IMR-90 (cell line): ENCODE measurements around the gene KLK11. TPM values are rescaled to one million over a fixed set of nuclear protein-coding genes. Genes with fewer than 3 reads are reported as not detected.

Source experiments
- ATAC-seq: fragments of 200-7000 bp; cut with Tn5 transposase; 2 replicates; pipeline ENCODE4 v1.9.1; 2020; ENCODE audit warnings: low read depth, mild to moderate bottlenecking, moderate library complexity
- BruUV-seq: library from RNA; stranded (reverse); fragments of 400-500 nt; replicated peaks from 2 replicates; lab custom pipeline; 2021; lab: Mats Ljungman, UMichigan
- CTCF ChIA-PET: fragments of 300-600 bp; formaldehyde crosslinking; extraction: SDS; loops from one replicate; lab custom pipeline; 2021; ENCODE audit warnings: antibody characterized with exemption; lab: Yijun Ruan, JAX
- POLR2A ChIA-PET: fragments of 300-600 bp; sonication (Branson Sonifier 250); formaldehyde crosslinking; loops from one replicate; lab custom pipeline; 2022; ENCODE audit warnings: antibody characterized with exemption; ENCODE audit not compliant: unreplicated experiment; lab: Charles Lee
- DNase-seq: peaks from one replicate; pipeline ENCODE4 v3.0.0; 2013
- H2AFZ ChIP-seq: replicated peaks from 2 replicates; pipeline ENCODE3; 2013; ENCODE audit warnings: low read length, mild to moderate bottlenecking; ENCODE audit not compliant: poor library complexity
- H2AK5ac ChIP-seq: 2 replicates; pipeline ENCODE4 v1.6.1; 2013; ENCODE audit warnings: low read depth, low read length, inconsistent platforms
- H2AK9ac ChIP-seq: replicated peaks from 2 replicates; pipeline ENCODE3; 2013; ENCODE audit warnings: mild to moderate bottlenecking, low read depth, low read length, moderate library complexity; ENCODE audit not compliant: poor library complexity
- H2BK120ac ChIP-seq: 2 replicates; pipeline ENCODE4 v1.6.1; 2013; ENCODE audit warnings: low read depth, low read length, inconsistent platforms
- H2BK15ac ChIP-seq: 3 replicates; pipeline ENCODE4 v1.6.1; 2013; ENCODE audit warnings: low read depth, low read length, inconsistent platforms
- H2BK20ac ChIP-seq: 2 replicates; pipeline ENCODE4 v1.6.1; 2013; ENCODE audit warnings: low read depth, mild to moderate bottlenecking, inconsistent platforms, low read length, moderate library complexity
- H2BK5ac ChIP-seq: 2 replicates; pipeline ENCODE4 v1.6.1; 2013; ENCODE audit warnings: mild to moderate bottlenecking, low read depth, low read length, inconsistent platforms; ENCODE audit not compliant: poor library complexity, severe bottlenecking
- H3K14ac ChIP-seq: replicated peaks from 2 replicates; pipeline ENCODE4 v1.6.1; 2013; ENCODE audit warnings: low read depth, low read length, inconsistent platforms
- H3K18ac ChIP-seq: 2 replicates; pipeline ENCODE4 v1.6.1; 2013; ENCODE audit warnings: low read depth, low read length, control low read depth
- H3K23ac ChIP-seq: 2 replicates; pipeline ENCODE4 v1.6.1; 2013; ENCODE audit warnings: low read depth, low read length, inconsistent platforms
- H3K27ac ChIP-seq: 2 replicates; pipeline ENCODE4 v1.5.1; 2013; ENCODE audit warnings: mild to moderate bottlenecking, control low read depth, low read length; ENCODE audit not compliant: insufficient read depth
- H3K27me3 ChIP-seq: 2 replicates; pipeline ENCODE4 v1.6.1; 2013; ENCODE audit warnings: low read length; ENCODE audit not compliant: control insufficient read depth, insufficient read depth
- H3K36me3 ChIP-seq: 2 replicates; pipeline ENCODE4 v1.6.1; 2013; ENCODE audit warnings: low read length, mixed read lengths; ENCODE audit not compliant: control insufficient read depth, insufficient read depth
- H3K4ac ChIP-seq: 2 replicates; pipeline ENCODE4 v1.6.1; 2013; ENCODE audit warnings: low read depth, low read length, inconsistent platforms
- H3K4me1 ChIP-seq: 2 replicates; pipeline ENCODE4 v1.6.1; 2013; ENCODE audit warnings: low read length, mixed read lengths; ENCODE audit not compliant: control insufficient read depth, insufficient read depth
- H3K4me2 ChIP-seq: 2 replicates; pipeline ENCODE4 v1.6.1; 2013; ENCODE audit warnings: low read depth, mild to moderate bottlenecking, control low read depth, low read length, moderate library complexity
- H3K4me3 ChIP-seq: 2 replicates; pipeline ENCODE4 v1.5.1; 2013; ENCODE audit warnings: low read depth, mild to moderate bottlenecking, control low read depth, low read length, moderate library complexity; ENCODE audit not compliant: insufficient read depth
- H3K56ac ChIP-seq: 2 replicates; pipeline ENCODE4 v1.6.1; 2013; ENCODE audit warnings: low read length, inconsistent platforms; ENCODE audit not compliant: insufficient read depth; ENCODE audit errors: extremely low read depth
- H3K79me1 ChIP-seq, 2 experiments: 2 replicates each; pipeline ENCODE4 v1.6.1; 2013; ENCODE audit warnings: low read length in 2 of 2, inconsistent platforms in 1 of 2, low read depth in 1 of 2
- H3K9ac ChIP-seq: 2 replicates; pipeline ENCODE4 v1.6.1; 2013; ENCODE audit warnings: low read depth, low read length, control low read depth
- H3K9me1 ChIP-seq: 2 replicates; pipeline ENCODE4 v1.6.1; 2013; ENCODE audit warnings: low read length, inconsistent platforms; ENCODE audit not compliant: insufficient read depth
- H3K9me3 ChIP-seq: 2 replicates; pipeline ENCODE4 v1.6.1; 2013; ENCODE audit warnings: low read length; ENCODE audit not compliant: control insufficient read depth, insufficient read depth
- H4K20me1 ChIP-seq: 2 replicates; pipeline ENCODE4 v1.6.1; 2013; ENCODE audit warnings: low read length, inconsistent platforms; ENCODE audit not compliant: insufficient read depth
- H4K5ac ChIP-seq: 2 replicates; pipeline ENCODE4 v1.6.1; 2013; ENCODE audit warnings: mild to moderate bottlenecking, low read depth, low read length, control low read depth
- H4K8ac ChIP-seq, 2 experiments: 2 replicates each; pipeline ENCODE4 v1.6.1; 2013; ENCODE audit warnings: low read depth in 2 of 2, low read length in 2 of 2, control low read depth in 1 of 2, inconsistent platforms in 1 of 2
- H4K91ac ChIP-seq: 2 replicates; pipeline ENCODE4 v1.6.1; 2013; ENCODE audit warnings: low read depth, low read length, inconsistent platforms; ENCODE audit not compliant: insufficient read depth
- CEBPB ChIP-seq: IDR thresholded peaks from 2 replicates; pipeline ENCODE4 v1.6.1; 2012; ENCODE audit warnings: low read depth, low read length, improper control_type of control experiment
- CHD1 ChIP-seq: IDR thresholded peaks from 2 replicates; pipeline ENCODE4 v1.6.1; 2012; ENCODE audit warnings: low read depth, low read length, improper control_type of control experiment
- FOS ChIP-seq: fragments of 150-350 bp; IDR thresholded peaks from 2 replicates; pipeline ENCODE4 v1.6.1; 2016; ENCODE audit warnings: low read depth, low read length
- NFE2L2 ChIP-seq: fragments of 150-350 bp; IDR thresholded peaks from 2 replicates; pipeline ENCODE4 v1.6.1; 2016; ENCODE audit warnings: low read depth, mild to moderate bottlenecking, low read length
- RAD21 ChIP-seq: IDR thresholded peaks from 2 replicates; pipeline ENCODE4 v1.6.1; 2012; ENCODE audit warnings: low read length, improper control_type of control experiment
- RCOR1 ChIP-seq: IDR thresholded peaks from 2 replicates; pipeline ENCODE4 v1.6.1; 2012; ENCODE audit warnings: mild to moderate bottlenecking, low read length, improper control_type of control experiment; ENCODE audit not compliant: insufficient replicate concordance
- WGBS, 2 experiments: methylation state at CpG; one replicate each; pipeline versions ENCODE4 v1.1.5 to v1.1.7; 2013; ENCODE audit warnings: missing lambda C conversion rate in 2 of 2; ENCODE audit not compliant: insufficient read length in 1 of 2; ENCODE audit errors: extremely low coverage in 2 of 2; 5-methylcytosine and 5-hydroxymethylcytosine counted together
- dilution Hi-C: fragments of 300-500 bp; cut with HindIII; formaldehyde crosslinking; loops from one replicate; pipeline ENCODE4 v1.14.3; 2018; ENCODE audit warnings: low sequenced_read_pairs; ENCODE audit not compliant: unreplicated experiment
- in situ Hi-C: fragments of 300-500 bp; cut with MboI; formaldehyde crosslinking; loops from 3 replicates; pipeline ENCODE4 v1.14.3; 2019; ENCODE audit warnings: low sequenced_read_pairs, inconsistent platforms, mixed read lengths
- intact Hi-C: fragments of 100-400 bp; cut with micrococcal nuclease; formaldehyde crosslinking; loops from 2 replicates; pipeline ENCODE4 v1.10.0; 2022
- polyA plus RNA-seq, 3 experiments: library from polyadenylated mRNA; depleted of rRNA; stranded (reverse); fragments of >200 nt; gene quantifications; 2 replicates each; pipeline ENCODE4 v1.2.3, GENCODE V29; 2012; ENCODE audit warnings: low replicate concordance in 1 of 3
- total RNA-seq: library from RNA; depleted of rRNA; stranded (reverse); fragments of >200 nt; gene quantifications from 2 replicates; pipeline ENCODE4 v1.2.3, GENCODE V29; 2012

Gene KLK11
- total and polyA plus RNA-seq, 2 of the 4 experiments (the other 2 are of a cell fraction): not detected

DNA sequence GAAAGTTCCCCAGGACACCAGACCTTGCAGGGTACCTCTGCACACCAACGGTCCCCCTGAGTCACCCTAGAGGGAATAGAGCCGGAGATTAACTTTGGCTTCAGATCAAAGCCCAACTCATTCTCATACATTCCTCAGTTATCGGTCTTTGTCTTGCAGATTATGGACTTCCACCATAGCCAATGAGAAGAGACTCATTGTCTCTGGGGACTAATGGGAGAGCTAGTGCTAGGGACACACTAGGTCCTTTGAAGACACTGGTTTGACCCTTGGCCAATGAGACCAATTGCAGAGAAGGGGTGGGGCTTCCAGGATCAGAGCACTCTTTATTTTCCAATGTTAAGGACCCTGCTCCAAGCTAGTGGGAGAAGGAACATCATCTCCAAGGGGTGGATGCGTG is 48.8 kb downstream of the KLK11 start:
- ChIA-PET POLR2A (no interaction called here), CTCF (no interaction called here)
- BruUV-seq: no TSS peak
- Histone ChIP-seq H3K27ac (no peak overlapping the region), H3K9ac (no peak overlapping the region), H3K14ac (no peak overlapping the region), H3K23ac (no peak overlapping the region), H4K5ac (no peak overlapping the region), H3K4ac (no peak overlapping the region), H4K91ac (no peak overlapping the region), H3K27me3 (no peaks in the 10 kb centered on the region), H2BK5ac (no peak overlapping the region), H3K9me3 (no peaks in the 10 kb centered on the region), H2AK9ac (no peak overlapping the region), H2BK20ac (no peak overlapping the region), H3K18ac (no peak overlapping the region), H2BK15ac (no peak overlapping the region), H3K36me3 (no peaks in the 10 kb centered on the region), H2AK5ac (no peak overlapping the region), H4K8ac (no peak overlapping the region), H3K56ac (no peak overlapping the region), H3K4me2 (no peak overlapping the region), H2BK120ac (no peak overlapping the region), H3K4me3 (no peak overlapping the region), H3K79me1 (no peaks in the 10 kb centered on the region), H4K20me1 (no peaks in the 10 kb centered on the region), H3K4me1 (no peaks in the 10 kb centered on the region), H2AFZ (no peak overlapping the region), H3K9me1 (no peaks in the 10 kb centered on the region)
- in situ Hi-C loops (no loop called here), dilution Hi-C loops (no loop called here), intact Hi-C loops (no loop called here)
- TF ChIP-seq RAD21: no peak
- no peak for TF ChIP-seq CHD1
- no peak for TF ChIP-seq FOS
- TF ChIP-seq RCOR1: no peak
- no peak for TF ChIP-seq CEBPB
- no peak for TF ChIP-seq NFE2L2
- 50% methylated on average over 1 of the region's 4 CpGs; no CpG with 5 or more reads in 1 of the 2 experiments for WGBS, 2 experiments
- DNase-seq: no peak
- ATAC-seq: no peak
